Measurements from ENCODE around the gene USE1.

USE1 gene

DNA sequence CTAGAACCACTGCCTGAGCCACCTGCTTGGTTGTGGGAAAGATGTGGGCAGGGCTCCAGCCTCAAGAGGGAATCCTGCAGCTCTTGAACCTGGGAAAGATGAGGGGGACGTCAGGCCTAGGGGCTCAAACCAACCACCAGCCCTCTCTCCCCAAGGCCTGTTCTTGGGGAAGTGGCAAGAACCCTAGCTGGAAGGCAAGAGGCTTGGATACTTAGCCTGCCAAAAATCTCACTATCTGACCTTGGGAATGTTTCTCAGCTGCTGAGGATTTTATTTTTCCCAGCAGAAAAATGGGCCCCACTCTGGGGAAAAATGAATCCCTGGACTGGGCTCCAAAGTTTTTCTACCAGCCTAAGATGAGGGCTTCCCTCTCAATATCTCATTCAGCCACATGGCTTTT, 44.8 kb downstream of the USE1 start:
- no peak for DNase-seq

DNA sequence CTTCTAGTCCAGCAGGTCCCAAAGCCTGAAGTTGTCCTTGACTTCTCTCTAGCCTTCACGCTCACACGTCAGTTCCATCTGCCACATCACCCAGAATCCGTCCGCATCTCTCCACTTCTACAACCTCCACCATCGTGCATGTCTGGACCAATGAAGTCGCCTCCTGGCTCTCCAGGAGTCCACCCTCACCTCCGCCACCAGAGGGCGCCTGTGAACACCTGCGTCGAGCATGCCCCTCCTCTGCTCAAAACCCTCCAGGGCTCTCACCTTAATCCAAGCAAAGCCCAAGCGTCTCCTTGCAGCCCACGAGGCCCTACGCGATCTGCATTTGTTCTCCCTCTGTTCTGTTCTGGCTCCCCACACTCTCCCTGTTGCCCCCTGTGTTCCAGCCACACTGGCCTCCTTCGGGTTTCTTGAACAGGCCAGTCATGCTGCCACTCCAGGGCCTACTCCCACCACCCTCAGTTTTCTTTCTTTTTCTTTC, 45.7 kb downstream of the USE1 start:
- DNase-seq: peak; percentile 51 to 77

DNA sequence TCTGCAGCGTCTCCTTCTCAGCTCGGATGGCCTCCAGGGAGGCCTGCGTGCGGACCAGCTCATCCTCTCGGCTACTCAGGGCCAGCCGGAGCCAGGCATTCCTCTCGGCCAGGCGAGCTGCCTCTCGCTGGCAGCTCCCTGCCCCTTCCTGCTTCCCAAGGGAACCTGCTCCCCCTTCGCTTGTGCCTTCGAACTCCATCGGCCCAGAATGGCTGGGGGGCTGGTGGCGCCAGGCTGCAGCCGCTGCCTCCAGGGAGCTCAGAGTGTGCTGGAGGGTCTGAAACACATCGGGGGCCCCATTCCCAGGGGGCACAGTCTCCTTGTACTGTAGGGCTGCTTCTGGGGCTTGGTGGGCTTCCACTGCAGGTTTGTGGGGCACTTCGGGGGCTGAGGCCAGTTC, 47.4 kb downstream of the USE1 start:
- DNase-seq: no peak

DNA sequence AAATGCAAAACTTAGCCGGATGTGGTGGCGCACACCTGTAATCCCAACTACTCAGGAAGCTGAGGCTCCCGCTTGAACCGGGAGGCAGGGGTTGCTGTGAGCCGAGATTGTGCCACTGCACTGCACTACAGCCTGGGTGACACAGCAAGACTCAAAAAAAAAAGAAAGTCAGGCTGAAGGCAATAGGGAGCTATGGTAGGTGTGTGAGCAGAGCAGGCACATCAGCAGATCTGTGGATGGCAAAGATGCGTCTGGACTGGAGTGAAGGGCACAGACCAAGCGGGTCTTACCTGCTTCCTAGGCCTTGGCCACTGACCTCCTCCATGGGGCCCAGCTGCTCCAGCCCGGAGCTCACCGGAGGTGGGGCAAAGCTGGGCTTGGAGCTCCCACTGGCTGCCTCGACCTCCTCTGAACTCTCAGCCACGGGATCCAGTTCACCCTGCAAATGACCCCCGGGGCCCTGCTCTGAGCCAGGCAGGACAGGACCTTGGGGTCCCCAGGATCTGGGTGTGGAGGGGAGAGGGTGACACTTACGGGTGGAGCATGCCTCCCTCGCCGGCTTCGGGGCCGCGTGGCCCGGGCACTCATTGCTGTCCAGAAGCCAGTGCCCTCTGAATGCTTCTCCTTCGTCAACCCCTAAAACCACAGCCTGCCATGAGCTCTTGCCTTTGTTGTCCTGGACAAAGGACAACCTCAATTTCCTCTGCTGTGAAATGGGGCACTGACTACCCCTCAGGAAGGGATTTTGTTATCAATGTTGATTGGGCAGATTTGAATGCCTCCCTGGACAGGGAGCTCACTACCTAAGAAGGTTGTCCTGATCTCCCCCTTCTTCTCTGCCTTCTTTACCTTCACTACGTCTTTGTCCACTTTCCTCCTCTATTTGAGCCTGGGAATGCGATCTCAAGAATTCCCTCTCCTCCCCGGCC, 48.8 kb downstream of the USE1 start:
- no peak for DNase-seq

GRCh38 chr19:17264641-17264979, 49.5 kb downstream of the USE1 start, which contains the start of gene USHBP1:
Gene USHBP1 (minus strand): TSS chr19:17264745. CDS start chr19:17264299, 446 bp downstream.
- no peak for DNase-seq

- no peak for DNase-seq
Observed at GRCh38 chr19:17266026-17266425, 50.9 kb downstream of the USE1 start.

DNA sequence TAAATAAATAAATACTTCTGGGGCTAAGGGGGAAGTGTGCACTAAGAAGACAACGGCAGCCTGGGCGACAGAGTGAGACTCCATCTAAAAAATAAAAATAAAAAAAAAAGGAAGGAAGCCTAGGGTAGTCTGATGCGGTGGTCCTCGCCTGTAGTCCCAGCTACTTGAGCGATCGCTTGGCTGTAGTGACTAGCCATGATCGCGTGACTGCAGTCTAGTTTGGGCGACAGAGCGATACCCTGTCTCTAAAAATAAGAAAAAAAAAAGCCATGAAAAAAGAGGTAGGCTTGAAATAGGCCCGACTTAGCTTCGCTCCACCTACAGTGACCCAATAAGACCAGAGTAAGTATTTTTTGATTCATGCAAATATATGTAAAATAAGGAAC, 51.4 kb downstream of the USE1 start:
- no peak for DNase-seq

DNA sequence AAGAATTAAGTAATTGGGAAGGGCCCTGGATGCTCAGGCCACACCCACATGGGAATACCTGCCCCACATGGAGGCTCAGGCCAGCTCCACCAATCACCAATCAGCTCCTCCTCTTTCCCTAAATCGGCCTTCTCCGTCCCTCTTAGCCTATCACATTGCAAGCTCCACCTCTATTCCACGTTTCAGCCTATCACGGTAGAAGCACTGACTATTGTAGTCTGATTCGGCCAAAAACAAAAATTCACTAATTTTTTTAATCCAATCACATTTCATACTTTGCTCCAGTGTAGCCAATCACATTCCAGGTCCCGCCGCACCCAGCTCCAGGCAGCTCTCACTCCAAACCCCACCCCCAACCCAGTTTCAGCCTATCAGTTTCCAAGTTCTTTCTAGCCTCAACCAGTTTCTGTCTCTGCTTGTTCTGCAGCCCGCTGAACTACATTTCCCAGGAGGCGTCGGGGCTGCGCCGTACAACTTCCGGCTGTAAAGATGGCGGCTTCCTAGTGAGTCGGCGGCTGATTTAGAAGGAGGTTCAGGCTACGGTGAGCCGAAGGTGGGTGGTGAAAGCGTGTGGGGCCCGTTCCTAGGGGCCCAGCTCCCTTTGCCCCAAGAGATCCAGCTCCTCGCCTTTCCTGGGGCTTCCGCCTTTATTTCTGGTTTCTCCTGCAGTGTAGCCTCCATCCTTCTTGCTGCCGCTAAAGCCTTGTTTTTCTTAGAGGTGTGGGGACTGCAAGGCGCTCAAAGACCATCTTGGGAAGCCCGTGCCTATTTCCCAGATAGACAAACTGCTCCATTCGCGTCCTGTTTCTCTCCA, 52.0 kb downstream of the USE1 start, which contains the start of gene BABAM1:
TSS of gene BABAM1 (plus strand) at position 469 of the 814 bp plus-strand sequence. CDS start 1,364 bp downstream, outside the sequence.
- peak; percentile 98 to 99 for DNase-seq

GRCh38 chr19:17268754-17269153, 53.6 kb downstream of the USE1 start:
- no peak for DNase-seq
